Measurements from ENCODE around the gene CCDC107.

GRCh38 chr9:35681341-35682002 lies 23.4 kb downstream of the CCDC107 start:
- TF ChIP-seq POLR2AphosphoS5 (IDR thresholded peaks at IDR 0.05; ENCODE audit: insufficient read depth in 1 of 2, low read depth in 1 of 2): peak in 1 of 2 donors; percentile 20
- TF ChIP-seq CTCF (IDR thresholded peaks at IDR 0.05): no peak
